GM13976 (cell line): Measurements from ENCODE around the gene MYRF.

Experiments used
- DNase-seq: peaks from one replicate; pipeline ENCODE4 v3.0.0; 2012; ENCODE audit warnings: low spot score
- CTCF ChIP-seq: IDR thresholded peaks from 2 replicates; pipeline ENCODE4 v1.5.1; 2012; ENCODE audit warnings: borderline replicate concordance, mild to moderate bottlenecking; ENCODE audit not compliant: insufficient read depth; ENCODE audit errors: extremely low read depth, missing control alignments, control extremely low read depth
- in situ Hi-C: fragments of 300-500 bp; cut with MboI; formaldehyde crosslinking; loops from one replicate; pipeline ENCODE4 v1.12.0; 2022; ENCODE audit warnings: low sequenced_read_pairs, mixed read lengths, inconsistent platforms; ENCODE audit not compliant: unreplicated experiment

MYRF gene

GRCh38 chr11:61769169-61769920, 16.9 kb downstream of the MYRF start:
- in situ Hi-C loops = no loop called here
- DNase-seq = no peak
- no peak for TF ChIP-seq CTCF

- no peak for TF ChIP-seq CTCF
- in situ Hi-C loops = no loop called here
- no peak for DNase-seq
These were observed 17.7 kb downstream of the MYRF start for GRCh38 chr11:61769946-61770683.

GRCh38 chr11:61771195-61771894, 18.9 kb downstream of the MYRF start:
- peak; percentile 3 for TF ChIP-seq CTCF

GRCh38 chr11:61771985-61772455, 19.6 kb downstream of the MYRF start:
- DNase-seq = no peak
- in situ Hi-C loops = no loop called here
- no peak for TF ChIP-seq CTCF

More at GRCh38 chr11:61771195-61771894, 18.9 kb downstream of the MYRF start:
- in situ Hi-C loops = no loop called here
- no peak for DNase-seq

- DNase-seq = no peak
- no peak for TF ChIP-seq CTCF
- in situ Hi-C loops = no loop called here
These were observed 20.9 kb downstream of the MYRF start for GRCh38 chr11:61773356-61773755.

GRCh38 chr11:61773809-61774208, 21.4 kb downstream of the MYRF start:
- DNase-seq = no peak
- no peak for TF ChIP-seq CTCF
- in situ Hi-C loops = no loop called here
